ENCODE results near the gene ZNF501.

Gene ZNF501

DNA sequence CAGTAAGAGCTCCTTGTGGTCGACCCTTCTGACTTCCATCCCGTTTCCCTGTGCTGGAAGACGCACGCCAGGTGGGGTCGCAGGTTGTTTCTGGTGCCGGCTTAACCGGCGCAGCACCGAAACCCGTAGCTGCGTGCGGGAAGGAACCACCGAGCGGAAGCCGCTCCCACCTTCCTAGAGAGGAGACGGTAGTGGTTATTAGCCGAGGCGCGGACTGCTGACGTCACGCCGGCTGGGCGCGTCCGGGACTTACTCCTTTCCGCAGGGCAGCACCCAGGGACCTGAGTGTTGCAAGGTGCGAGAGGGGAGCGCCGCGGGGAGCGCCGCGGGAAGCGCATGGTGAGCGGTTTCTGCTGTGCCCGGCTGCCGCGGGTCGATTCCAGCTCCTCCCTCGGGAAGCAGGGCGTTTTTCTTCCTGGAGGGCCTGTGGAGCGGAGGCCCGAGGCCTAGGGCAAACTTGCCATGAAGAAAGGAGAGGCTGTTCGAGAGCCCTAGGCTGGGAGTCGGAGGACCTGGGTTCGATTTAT is at the start of gene ZNF501:
ZNF501 (plus strand) TSS at position 252 of the 527 bp plus-strand sequence. CDS start 4,787 bp downstream, outside the sequence.
- no peak within 1 kb of the TSS for H2AFZ ChIP-seq (ENCODE audit: low read depth, low read length)

GRCh38 chr3:44680921-44681455 is 48.4 kb upstream of the ZNF501 start:
- H3K9ac ChIP-seq (ENCODE audit: low read length) = no peak overlapping the region
- no peaks in the 10 kb centered on the region for H4K20me1 ChIP-seq (ENCODE audit: insufficient read depth, low read length)
- H3K36me3 ChIP-seq (replicated peaks; ENCODE audit: low read depth, low read length) = no peaks in the 10 kb centered on the region
- TF ChIP-seq EZH2phosphoT487 (IDR thresholded peaks at IDR 0.05; ENCODE audit: low read depth) = no peak
- TF ChIP-seq, protein P1, sequence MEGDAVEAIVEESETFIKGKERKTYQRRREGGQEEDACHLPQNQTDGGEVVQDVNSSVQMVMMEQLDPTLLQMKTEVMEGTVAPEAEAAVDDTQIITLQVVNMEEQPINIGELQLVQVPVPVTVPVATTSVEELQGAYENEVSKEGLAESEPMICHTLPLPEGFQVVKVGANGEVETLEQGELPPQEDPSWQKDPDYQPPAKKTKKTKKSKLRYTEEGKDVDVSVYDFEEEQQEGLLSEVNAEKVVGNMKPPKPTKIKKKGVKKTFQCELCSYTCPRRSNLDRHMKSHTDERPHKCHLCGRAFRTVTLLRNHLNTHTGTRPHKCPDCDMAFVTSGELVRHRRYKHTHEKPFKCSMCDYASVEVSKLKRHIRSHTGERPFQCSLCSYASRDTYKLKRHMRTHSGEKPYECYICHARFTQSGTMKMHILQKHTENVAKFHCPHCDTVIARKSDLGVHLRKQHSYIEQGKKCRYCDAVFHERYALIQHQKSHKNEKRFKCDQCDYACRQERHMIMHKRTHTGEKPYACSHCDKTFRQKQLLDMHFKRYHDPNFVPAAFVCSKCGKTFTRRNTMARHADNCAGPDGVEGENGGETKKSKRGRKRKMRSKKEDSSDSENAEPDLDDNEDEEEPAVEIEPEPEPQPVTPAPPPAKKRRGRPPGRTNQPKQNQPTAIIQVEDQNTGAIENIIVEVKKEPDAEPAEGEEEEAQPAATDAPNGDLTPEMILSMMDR (IDR thresholded peaks at IDR 0.05; ENCODE audit: low read depth, low read length) = no peak
- H3K4me1 ChIP-seq (ENCODE audit: low read length) = no peaks in the 10 kb centered on the region
- 0 out of 2 replicates have a peak, but pooled peaks cover 3% of the 10 kb centered on the region for H3K9me3 ChIP-seq (ENCODE audit: insufficient read depth, low read length)
- no peak overlapping the region for H2AFZ ChIP-seq (ENCODE audit: low read depth, low read length)
- H3K27ac ChIP-seq (ENCODE audit: low read length) = no peak overlapping the region
- H3K79me2 ChIP-seq (ENCODE audit: low read length) = no peaks in the 10 kb centered on the region
- no peaks in the 10 kb centered on the region for H3K27me3 ChIP-seq (ENCODE audit: low read depth, low read length)
- no peak overlapping the region for H3K4me3 ChIP-seq (ENCODE audit: low read length)
- H3K4me2 ChIP-seq (ENCODE audit: low read length) = no peak overlapping the region

More for the DNA sequence above, at the start of gene ZNF501:
- Histone ChIP-seq H3K36me3 (replicated peaks; ENCODE audit: low read depth, low read length) (peaks cover 3% of the 10 kb centered on the region), H3K9ac (ENCODE audit: low read length) (no peak within 1 kb of the TSS), H3K79me2 (ENCODE audit: low read length) (no peaks in the 10 kb centered on the region), H3K27me3 (ENCODE audit: low read depth, low read length) (no peaks in the 10 kb centered on the region), H3K4me1 (ENCODE audit: low read length) (no peaks in the 10 kb centered on the region), H4K20me1 (ENCODE audit: insufficient read depth, low read length) (no peaks in the 10 kb centered on the region), H3K9me3 (ENCODE audit: insufficient read depth, low read length) (peaks cover 42% of the 10 kb centered on the region), H3K27ac (ENCODE audit: low read length) (no peak within 1 kb of the TSS), H3K4me3 (ENCODE audit: low read length) (no peak within 1 kb of the TSS), H3K4me2 (ENCODE audit: low read length) (no peak within 1 kb of the TSS)
- TF ChIP-seq EZH2phosphoT487 (IDR thresholded peaks at IDR 0.05; ENCODE audit: low read depth) = no peak
- TF ChIP-seq, protein P1 (IDR thresholded peaks at IDR 0.05; ENCODE audit: low read depth, low read length) = no peak

DNA sequence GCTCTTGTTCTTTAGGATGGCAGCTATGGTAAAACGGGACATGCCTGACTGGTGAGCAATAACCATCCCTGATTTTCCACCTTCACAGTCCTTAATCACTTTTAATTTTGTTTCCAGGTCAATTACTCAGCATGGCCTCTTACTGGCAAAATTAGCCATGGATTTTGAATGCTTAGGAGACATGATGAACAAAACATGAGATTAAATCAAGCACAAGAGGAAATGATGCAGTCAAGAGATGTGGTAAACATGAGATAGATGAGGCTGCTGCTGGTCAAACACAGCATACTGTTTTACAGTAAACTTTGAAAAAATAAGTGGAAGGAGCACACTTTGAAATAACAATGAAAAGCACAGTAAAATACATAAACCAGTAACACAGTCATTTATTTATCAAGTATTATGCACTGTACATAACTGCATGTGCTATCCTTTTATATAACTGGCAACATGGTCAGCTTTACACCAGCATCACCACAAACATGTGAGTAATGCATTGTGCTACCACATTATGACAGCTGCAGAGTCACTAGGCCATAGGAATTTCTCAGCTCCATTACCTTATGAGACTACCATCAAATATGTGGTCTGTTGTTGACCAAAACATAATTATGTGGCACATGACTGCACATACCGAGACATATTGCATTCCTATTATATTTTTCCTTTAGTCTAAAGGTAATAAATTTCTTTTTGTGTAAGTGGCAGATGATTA is 47.1 kb upstream of the ZNF501 start:
- Histone ChIP-seq H3K27me3 (ENCODE audit: low read depth, low read length) (no peaks in the 10 kb centered on the region), H3K4me1 (ENCODE audit: low read length) (no peaks in the 10 kb centered on the region), H4K20me1 (ENCODE audit: insufficient read depth, low read length) (no peaks in the 10 kb centered on the region), H3K4me2 (ENCODE audit: low read length) (no peak overlapping the region), H3K27ac (ENCODE audit: low read length) (no peak overlapping the region), H3K79me2 (ENCODE audit: low read length) (no peaks in the 10 kb centered on the region), H3K9me3 (ENCODE audit: insufficient read depth, low read length) (0 out of 2 replicates have a peak, but pooled peaks cover 3% of the 10 kb centered on the region), H3K9ac (ENCODE audit: low read length) (no peak overlapping the region), H3K4me3 (ENCODE audit: low read length) (no peak overlapping the region), H2AFZ (ENCODE audit: low read depth, low read length) (no peak overlapping the region), H3K36me3 (replicated peaks; ENCODE audit: low read depth, low read length) (no peaks in the 10 kb centered on the region)
- TF ChIP-seq EZH2phosphoT487 (IDR thresholded peaks at IDR 0.05; ENCODE audit: low read depth) = no peak

- Histone ChIP-seq H3K9me3 (ENCODE audit: insufficient read depth, low read length) (0 out of 2 replicates have a peak, but pooled peaks cover 3% of the 10 kb centered on the region), H3K9ac (ENCODE audit: low read length) (no peak overlapping the region), H3K4me2 (ENCODE audit: low read length) (no peak overlapping the region), H3K4me1 (ENCODE audit: low read length) (no peaks in the 10 kb centered on the region), H3K27ac (ENCODE audit: low read length) (no peak overlapping the region), H3K36me3 (replicated peaks; ENCODE audit: low read depth, low read length) (no peaks in the 10 kb centered on the region), H3K27me3 (ENCODE audit: low read depth, low read length) (no peaks in the 10 kb centered on the region), H3K79me2 (ENCODE audit: low read length) (no peaks in the 10 kb centered on the region), H3K4me3 (ENCODE audit: low read length) (no peak overlapping the region), H4K20me1 (ENCODE audit: insufficient read depth, low read length) (no peaks in the 10 kb centered on the region), H2AFZ (ENCODE audit: low read depth, low read length) (no peak overlapping the region)
- TF ChIP-seq, protein P1 (IDR thresholded peaks at IDR 0.05; ENCODE audit: low read depth, low read length) = no peak
- no peak for TF ChIP-seq EZH2phosphoT487 (IDR thresholded peaks at IDR 0.05; ENCODE audit: low read depth)
Observed at GRCh38 chr3:44685128-44685800, 44.2 kb upstream of the ZNF501 start.

Data from OCI-LY3 (cell line).